SK-N-SH treated with all-trans-retinoic acid at 6 μM for 48 hours (cell line): Measurements from ENCODE around the gene ARR3.

Experiments
- ATAC-seq: fragments of 200-7000 bp; cut with Tn5 transposase; 3 replicates; pipeline ENCODE4 v1.9.1; 2020; ENCODE audit warnings: mild to moderate bottlenecking, moderate library complexity
- ARNTL ChIP-seq: fragments of 450-650 bp; formaldehyde crosslinking; IDR thresholded peaks from 2 replicates; pipeline ENCODE4 v1.5.0; 2020; ENCODE audit warnings: low read depth, mild to moderate bottlenecking, moderate library complexity, borderline replicate concordance
- BACH2 ChIP-seq: fragments of 250-450 bp; sonication (Bioruptor Pico); IDR thresholded peaks from 2 replicates; pipeline ENCODE4 v1.9.0; 2021; ENCODE audit warnings: mild to moderate bottlenecking, borderline replicate concordance
- CREB5 ChIP-seq: fragments of 250-450 bp; sonication (Bioruptor Pico); IDR thresholded peaks from 2 replicates; pipeline ENCODE4 v1.5.1; 2020; ENCODE audit warnings: low read depth, mild to moderate bottlenecking, moderate library complexity
- CSDC2 ChIP-seq: fragments of 250-450 bp; sonication (Bioruptor Pico); IDR thresholded peaks from 2 replicates; pipeline ENCODE4 v1.5.0; 2020; ENCODE audit warnings: mild to moderate bottlenecking, moderate library complexity
- ESRRG ChIP-seq: fragments of 250-450 bp; sonication (Bioruptor Pico); IDR thresholded peaks from 2 replicates; pipeline ENCODE4 v1.6.1; 2021; ENCODE audit warnings: mild to moderate bottlenecking
- GLIS3 ChIP-seq: fragments of 250-450 bp; sonication (Bioruptor Pico); IDR thresholded peaks from 2 replicates; pipeline ENCODE4 v1.5.0; 2020; ENCODE audit warnings: mild to moderate bottlenecking, moderate library complexity
- ISL1 ChIP-seq: fragments of 250-450 bp; sonication (Bioruptor Pico); IDR thresholded peaks from 2 replicates; pipeline ENCODE4 v2.1.2; 2022; ENCODE audit warnings: mild to moderate bottlenecking, moderate library complexity
- OSR1 ChIP-seq: fragments of 250-450 bp; sonication (Bioruptor Pico); IDR thresholded peaks from 2 replicates; pipeline ENCODE4 v1.8.0; 2022; ENCODE audit warnings: moderate library complexity, mild to moderate bottlenecking, inconsistent platforms
- PATZ1 ChIP-seq: fragments of 250-450 bp; sonication (Bioruptor Pico); IDR thresholded peaks from 2 replicates; pipeline ENCODE4 v1.8.0; 2020; ENCODE audit warnings: mild to moderate bottlenecking, moderate library complexity, borderline replicate concordance
- PPARA ChIP-seq: fragments of 250-450 bp; sonication (Bioruptor Pico); IDR thresholded peaks from 2 replicates; pipeline ENCODE4 v1.5.0; 2020; ENCODE audit warnings: mild to moderate bottlenecking, borderline replicate concordance
- RARB ChIP-seq: fragments of 250-450 bp; sonication (Bioruptor Pico); IDR thresholded peaks from 2 replicates; pipeline ENCODE4 v1.8.0; 2021; ENCODE audit warnings: mild to moderate bottlenecking, moderate library complexity
- SNAI2 ChIP-seq: fragments of 250-450 bp; sonication (Bioruptor Pico); IDR thresholded peaks from 2 replicates; pipeline ENCODE4 v1.5.0; 2020; ENCODE audit warnings: mild to moderate bottlenecking, moderate library complexity
- TCF4 ChIP-seq: fragments of 250-450 bp; sonication (Bioruptor Pico); IDR thresholded peaks from 2 replicates; pipeline ENCODE4 v1.8.0; 2021; ENCODE audit warnings: mild to moderate bottlenecking, moderate library complexity, borderline replicate concordance
- TOX ChIP-seq: fragments of 250-450 bp; sonication (Bioruptor Pico); IDR thresholded peaks from 2 replicates; pipeline ENCODE4 v1.8.0; 2021; ENCODE audit warnings: mild to moderate bottlenecking, moderate library complexity, borderline replicate concordance
- TSHZ2 ChIP-seq: fragments of 250-450 bp; sonication (Bioruptor Pico); IDR thresholded peaks from 2 replicates; pipeline ENCODE4 v1.5.0; 2020; ENCODE audit warnings: mild to moderate bottlenecking, moderate library complexity
- ZC3H10 ChIP-seq: fragments of 250-450 bp; sonication (Bioruptor Pico); IDR thresholded peaks from 2 replicates; pipeline ENCODE4 v1.5.1; 2021; ENCODE audit warnings: mild to moderate bottlenecking, moderate library complexity
- ZFP3 ChIP-seq: fragments of 250-450 bp; sonication (Bioruptor Pico); IDR thresholded peaks from 2 replicates; pipeline ENCODE4 v1.5.0; 2020; ENCODE audit warnings: mild to moderate bottlenecking, moderate library complexity
- ZNF565 ChIP-seq: fragments of 450-650 bp; formaldehyde crosslinking; conservative IDR thresholded peaks from 2 replicates; pipeline ENCODE4 v1.5.0; 2020; ENCODE audit warnings: low read depth, mild to moderate bottlenecking, moderate library complexity
- ZNF70 ChIP-seq: fragments of 450-650 bp; formaldehyde crosslinking; IDR thresholded peaks from 2 replicates; pipeline ENCODE4 v1.5.0; 2020; ENCODE audit warnings: mild to moderate bottlenecking, moderate library complexity
- ZNF8 ChIP-seq: fragments of 450-650 bp; formaldehyde crosslinking; IDR thresholded peaks from 2 replicates; pipeline ENCODE4 v1.5.0; 2020; ENCODE audit warnings: mild to moderate bottlenecking, moderate library complexity

The ARR3 gene

GRCh38 chrX:70254063-70254400 lies 14.1 kb upstream of the ARR3 start:
- no peak for TF ChIP-seq CSDC2 (CRISPR knock-in tag)
- no peak for TF ChIP-seq ZC3H10 (CRISPR knock-in tag)
- no peak for TF ChIP-seq ISL1 (CRISPR knock-in tag)
- no peak for TF ChIP-seq ESRRG
- TF ChIP-seq RARB (CRISPR knock-in tag): no peak
- no peak for TF ChIP-seq PATZ1 (CRISPR knock-in tag)
- no peak for TF ChIP-seq ZFP3 (CRISPR knock-in tag)
- TF ChIP-seq PPARA (CRISPR knock-in tag): no peak
- no peak for TF ChIP-seq GLIS3 (CRISPR knock-in tag)
- TF ChIP-seq ZNF565 (CRISPR knock-in tag): no peak
- TF ChIP-seq TSHZ2 (CRISPR knock-in tag): no peak
- no peak for TF ChIP-seq ZNF70
- TF ChIP-seq ARNTL (CRISPR knock-in tag): no peak
- no peak for TF ChIP-seq OSR1 (CRISPR knock-in tag)
- no peak for TF ChIP-seq TCF4
- TF ChIP-seq SNAI2 (CRISPR knock-in tag): no peak
- TF ChIP-seq TOX (CRISPR knock-in tag): no peak
- no peak for TF ChIP-seq ZNF8 (CRISPR knock-in tag)
- no peak for ATAC-seq

- no peak for ATAC-seq
Observed at GRCh38 chrX:70254909-70255308, 13.2 kb upstream of the ARR3 start.

More at GRCh38 chrX:70254909-70255308, 13.2 kb upstream of the ARR3 start:
- no peak for TF ChIP-seq TSHZ2 (CRISPR knock-in tag)
- no peak for TF ChIP-seq ZNF565 (CRISPR knock-in tag)
- TF ChIP-seq TCF4: no peak
- no peak for TF ChIP-seq ISL1 (CRISPR knock-in tag)
- TF ChIP-seq PPARA (CRISPR knock-in tag): no peak
- no peak for TF ChIP-seq ZFP3 (CRISPR knock-in tag)
- TF ChIP-seq ZNF8 (CRISPR knock-in tag): no peak
- TF ChIP-seq ZC3H10 (CRISPR knock-in tag): no peak
- TF ChIP-seq BACH2 (CRISPR knock-in tag): no peak
- no peak for TF ChIP-seq TOX (CRISPR knock-in tag)
- TF ChIP-seq CSDC2 (CRISPR knock-in tag): no peak
- no peak for TF ChIP-seq CREB5
- TF ChIP-seq PATZ1 (CRISPR knock-in tag): no peak
- no peak for TF ChIP-seq GLIS3 (CRISPR knock-in tag)
